ENCODE data around the gene ECM2. TPM values are rescaled to one million over a fixed set of nuclear protein-coding genes. Genes with fewer than 3 reads are reported as not detected.

Gene ECM2
- total RNA-seq, 3 donors from 2014 or later: 1.0 to 5.0 (median 1.9) TPM

DNA sequence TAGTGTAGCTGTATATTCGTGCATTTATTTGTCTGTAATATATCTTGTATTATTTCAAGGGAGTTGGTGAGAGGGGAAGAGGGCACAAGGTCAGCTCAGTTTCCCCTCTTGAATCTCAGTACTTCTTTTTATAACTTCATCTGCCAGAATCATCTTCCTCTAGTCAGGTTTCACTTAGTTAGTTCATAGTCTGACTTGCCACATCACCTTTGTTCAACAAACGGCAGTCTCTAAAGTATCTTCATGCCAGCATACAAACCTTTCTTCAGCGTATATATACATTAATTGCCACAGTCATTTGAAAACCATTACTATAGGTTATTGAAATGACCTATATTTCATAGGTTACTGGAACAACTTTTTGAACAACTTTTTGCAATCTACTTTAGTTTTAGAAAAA lies 1.6 kb downstream of the ECM2 start:
- Histone ChIP-seq H3K4me3 (no peak overlapping the region), H3K36me3 (ENCODE audit: low read depth) (no peaks in the 10 kb centered on the region), H3K4me1 (ENCODE audit: low read depth) (no peaks in the 10 kb centered on the region), H3K9me3 (no peaks in the 10 kb centered on the region)
- no peak for TF ChIP-seq CTCF (IDR thresholded peaks at IDR 0.05)
- ATAC-seq (no peak), DNase-seq (no peak)
- intact Hi-C loops (cut with DNase I, micrococcal nuclease): no loop called here

DNA sequence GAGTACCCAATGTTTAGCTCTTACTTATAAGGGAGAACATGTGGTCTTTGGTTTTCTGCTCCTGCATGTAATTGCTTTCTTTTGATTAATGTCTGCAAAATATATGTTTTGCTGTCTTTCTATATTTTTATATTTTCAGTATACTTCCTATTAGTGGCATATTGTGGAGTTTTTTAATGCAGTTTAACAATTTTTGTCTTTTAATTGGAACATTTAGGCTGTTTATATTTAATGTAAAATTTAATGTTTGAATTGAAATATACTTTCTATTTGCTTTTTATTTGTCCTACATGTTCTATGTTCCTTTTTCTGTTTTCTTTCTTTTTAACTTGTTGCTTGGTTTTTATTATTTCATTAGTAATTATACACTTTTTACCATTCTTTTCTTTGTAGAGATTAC lies 4.9 kb downstream of the ECM2 start:
- ATAC-seq: no peak
- intact Hi-C loops (cut with DNase I, micrococcal nuclease): no loop called here
- Histone ChIP-seq H3K4me3 (no peak overlapping the region), H3K4me1 (ENCODE audit: low read depth) (no peaks in the 10 kb centered on the region), H3K36me3 (ENCODE audit: low read depth) (no peaks in the 10 kb centered on the region), H3K9me3 (no peaks in the 10 kb centered on the region)
- no peak for DNase-seq
- TF ChIP-seq CTCF (IDR thresholded peaks at IDR 0.05): no peak

- ATAC-seq (no peak), DNase-seq (no peak)
- H3K9me3 ChIP-seq: no peaks in the 10 kb centered on the region
- H3K36me3 ChIP-seq (ENCODE audit: low read depth): no peaks in the 10 kb centered on the region
- intact Hi-C loops (cut with DNase I, micrococcal nuclease): no loop called here
- H3K4me1 ChIP-seq (ENCODE audit: low read depth): no peaks in the 10 kb centered on the region
- TF ChIP-seq CTCF (IDR thresholded peaks at IDR 0.05): no peak
- no peak overlapping the region for H3K4me3 ChIP-seq
Observed at GRCh38 chr9:92529124-92529523, 6.7 kb downstream of the ECM2 start.

DNA sequence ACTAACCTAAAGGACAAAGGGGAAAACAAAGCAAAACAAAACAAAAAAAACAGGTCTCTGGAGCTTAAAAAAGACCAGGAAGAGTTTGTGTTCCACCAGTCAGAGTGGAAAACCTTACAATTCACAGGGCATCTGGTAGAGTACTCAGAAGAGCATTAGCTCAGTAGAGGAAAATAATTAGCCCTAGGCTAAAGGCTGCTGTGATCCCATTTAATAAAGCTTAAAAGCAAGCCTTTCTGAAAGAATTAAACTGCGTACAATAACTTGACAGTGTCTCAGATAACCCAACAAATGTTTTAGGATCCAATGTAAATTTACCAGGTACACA lies 7.3 kb downstream of the ECM2 start:
- Histone ChIP-seq H3K4me3 (no peak overlapping the region), H3K9me3 (no peaks in the 10 kb centered on the region), H3K4me1 (ENCODE audit: low read depth) (no peaks in the 10 kb centered on the region), H3K36me3 (ENCODE audit: low read depth) (no peaks in the 10 kb centered on the region)
- no peak for ATAC-seq
- DNase-seq: no peak
- intact Hi-C loops (cut with DNase I, micrococcal nuclease): no loop called here
- no peak for TF ChIP-seq CTCF (IDR thresholded peaks at IDR 0.05)

DNA sequence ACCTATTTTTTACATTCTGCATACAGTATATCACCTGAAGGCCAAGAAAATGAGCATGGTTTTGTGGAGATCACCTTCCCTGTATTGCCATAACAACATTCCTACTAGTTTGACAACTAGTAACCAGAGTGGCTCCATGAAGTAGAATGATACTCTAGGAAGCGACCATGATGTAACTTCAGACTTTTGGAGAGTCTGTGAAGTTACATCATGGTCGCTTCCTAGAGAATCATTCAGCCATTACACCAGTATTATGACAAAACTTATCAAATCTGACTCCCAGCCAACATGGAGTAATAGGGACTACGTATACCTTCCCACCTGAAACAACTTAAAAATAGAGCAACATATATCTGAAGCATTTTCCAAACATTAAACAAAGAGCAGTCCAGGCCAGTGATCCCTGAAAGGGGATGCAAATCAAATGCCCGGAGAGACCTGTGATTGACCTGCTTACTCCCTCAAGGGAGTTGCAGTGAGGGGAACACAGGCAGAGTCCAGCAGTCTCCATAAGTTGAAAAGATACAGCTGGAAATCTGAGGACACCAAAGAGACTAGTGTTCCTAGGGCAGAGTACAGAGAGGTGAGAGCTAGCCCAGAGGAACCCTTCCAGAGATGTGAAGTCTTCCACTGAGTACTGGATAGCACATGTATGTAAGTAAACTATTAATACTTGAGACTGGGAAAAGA lies 7.8 kb downstream of the ECM2 start:
- DNase-seq (no peak), ATAC-seq (no peak)
- TF ChIP-seq CTCF (IDR thresholded peaks at IDR 0.05): no peak
- intact Hi-C loops (cut with DNase I, micrococcal nuclease): no loop called here
- Histone ChIP-seq H3K4me1 (ENCODE audit: low read depth) (no peaks in the 10 kb centered on the region), H3K9me3 (no peaks in the 10 kb centered on the region), H3K36me3 (ENCODE audit: low read depth) (no peaks in the 10 kb centered on the region), H3K4me3 (no peak overlapping the region)

- no peak for ATAC-seq
- no peak overlapping the region for H3K4me3 ChIP-seq
- intact Hi-C loops (cut with DNase I, micrococcal nuclease): no loop called here
- H3K4me1 ChIP-seq (ENCODE audit: low read depth): no peaks in the 10 kb centered on the region
- DNase-seq: no peak
- H3K36me3 ChIP-seq (ENCODE audit: low read depth): no peaks in the 10 kb centered on the region
- no peaks in the 10 kb centered on the region for H3K9me3 ChIP-seq
- TF ChIP-seq CTCF (IDR thresholded peaks at IDR 0.05): no peak
Observed at GRCh38 chr9:92527291-92527828, 8.4 kb downstream of the ECM2 start.
